ENCODE results near the gene SDC1. TPM values are rescaled to one million over a fixed set of nuclear protein-coding genes. Genes with fewer than 3 reads are reported as not detected.

Gene SDC1
- total RNA-seq, 1 donor from 2014 or later: 3.6 TPM

DNA sequence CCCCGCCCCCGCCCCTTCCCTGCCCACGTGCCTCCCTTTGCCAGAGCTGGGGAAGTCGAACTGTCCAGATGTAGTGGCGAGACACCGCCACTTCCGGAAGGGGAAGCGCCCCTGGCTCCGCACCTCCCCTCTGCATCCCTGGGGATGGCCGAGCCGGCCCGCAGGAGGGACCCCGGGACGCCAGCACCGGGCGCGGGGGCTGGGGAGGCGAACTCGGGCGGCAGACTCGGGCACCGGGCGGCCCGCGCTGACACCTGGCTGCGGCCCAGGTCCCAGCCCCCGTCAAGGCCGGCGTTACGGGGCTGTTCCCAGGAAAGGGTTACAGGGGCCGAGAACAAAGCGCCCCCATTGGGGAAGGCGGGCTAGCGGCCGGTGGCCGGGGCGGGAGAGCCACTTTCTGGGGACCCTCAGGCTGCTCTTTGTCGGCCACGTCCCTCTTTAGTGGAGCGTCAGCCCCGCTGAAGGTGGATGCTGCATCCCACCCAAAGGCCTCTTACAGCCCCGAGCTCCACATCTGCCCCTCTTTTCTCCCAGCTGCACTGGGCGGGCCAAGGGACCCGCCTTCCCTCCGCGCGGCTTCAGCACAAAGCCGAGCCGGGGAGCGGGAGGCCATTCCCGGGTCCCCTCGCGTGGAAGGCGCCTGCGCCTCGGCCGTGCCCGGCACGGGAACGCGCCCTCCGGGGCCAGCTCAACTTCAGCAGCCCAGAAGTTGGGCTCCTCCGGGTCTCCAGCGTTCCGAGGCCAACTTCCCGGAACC is 1.3 kb downstream of the SDC1 start:
- DNase-seq (ENCODE audit: low spot score): peak; percentile 38
- Mint-ChIP-seq H3K27me3 (ENCODE audit: unreplicated experiment) (peaks cover 17% of the 10 kb centered on the region), H3K9me3 (ENCODE audit: unreplicated experiment) (no peaks in the 10 kb centered on the region), H3K4me1 (ENCODE audit: unreplicated experiment) (peaks cover 2% of the 10 kb centered on the region), H3K4me3 (ENCODE audit: unreplicated experiment) (no peak overlapping the region), H3K27ac (ENCODE audit: unreplicated experiment) (no peak overlapping the region), H3K36me3 (ENCODE audit: low read depth, unreplicated experiment) (peaks cover 1% of the 10 kb centered on the region)
- TF ChIP-seq CTCF (IDR thresholded peaks at IDR 0.05; ENCODE audit: unreplicated experiment): no peak

DNA sequence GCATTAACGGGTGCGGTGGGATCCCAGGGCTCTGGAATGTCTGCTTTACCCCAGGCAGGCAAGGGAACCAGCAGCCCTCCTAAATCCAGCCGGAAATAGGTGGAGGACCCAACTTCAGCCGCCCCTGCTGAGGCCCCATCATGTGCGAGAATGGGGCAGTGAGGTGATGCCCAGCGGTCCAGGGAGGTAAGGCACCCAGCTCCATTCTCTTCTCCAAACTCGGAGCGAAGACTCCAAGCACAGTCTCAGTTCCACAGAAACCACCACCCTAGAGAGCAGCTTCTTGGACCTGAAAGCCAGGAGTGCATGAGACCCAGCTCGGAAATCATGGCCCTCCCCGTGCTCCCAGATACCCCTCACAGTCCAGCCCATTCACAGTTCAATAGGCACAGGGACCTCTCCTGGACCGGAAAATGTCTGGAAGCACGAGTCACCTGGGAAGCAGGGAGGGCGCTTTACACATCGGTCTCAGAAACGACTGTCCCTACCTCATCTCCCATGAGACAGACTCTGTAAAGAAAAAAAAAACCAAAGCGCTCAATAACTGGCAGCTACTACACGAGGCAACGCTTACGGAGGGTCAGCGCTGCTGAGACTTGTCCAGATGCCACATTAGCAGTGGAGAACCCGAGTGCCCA is 2.0 kb downstream of the SDC1 start:
- H3K27ac Mint-ChIP-seq (ENCODE audit: unreplicated experiment): no peak overlapping the region
- peak overlapping the region; percentile 73 for H3K4me3 Mint-ChIP-seq (ENCODE audit: unreplicated experiment)
- peaks cover 4% of the 10 kb centered on the region for H3K36me3 Mint-ChIP-seq (ENCODE audit: low read depth, unreplicated experiment)
- H3K27me3 Mint-ChIP-seq (ENCODE audit: unreplicated experiment): peaks cover 22% of the 10 kb centered on the region
- no peaks in the 10 kb centered on the region for H3K9me3 Mint-ChIP-seq (ENCODE audit: unreplicated experiment)
- TF ChIP-seq CTCF (IDR thresholded peaks at IDR 0.05; ENCODE audit: unreplicated experiment): no peak
- DNase-seq (ENCODE audit: low spot score): no peak
- H3K4me1 Mint-ChIP-seq (ENCODE audit: unreplicated experiment): peaks cover 4% of the 10 kb centered on the region

GRCh38 chr2:20222014-20222768 is 2.7 kb downstream of the SDC1 start:
- H3K36me3 Mint-ChIP-seq (ENCODE audit: low read depth, unreplicated experiment): peaks cover 4% of the 10 kb centered on the region
- H3K4me3 Mint-ChIP-seq (ENCODE audit: unreplicated experiment): no peak overlapping the region
- TF ChIP-seq CTCF (IDR thresholded peaks at IDR 0.05; ENCODE audit: unreplicated experiment): no peak
- no peaks in the 10 kb centered on the region for H3K9me3 Mint-ChIP-seq (ENCODE audit: unreplicated experiment)
- no peak for DNase-seq (ENCODE audit: low spot score)
- peaks cover 23% of the 10 kb centered on the region for H3K27me3 Mint-ChIP-seq (ENCODE audit: unreplicated experiment)
- H3K27ac Mint-ChIP-seq (ENCODE audit: unreplicated experiment): no peak overlapping the region
- H3K4me1 Mint-ChIP-seq (ENCODE audit: unreplicated experiment): peaks cover 4% of the 10 kb centered on the region

- H3K4me3 Mint-ChIP-seq (ENCODE audit: unreplicated experiment): no peak overlapping the region
- H3K36me3 Mint-ChIP-seq (ENCODE audit: low read depth, unreplicated experiment): peaks cover 4% of the 10 kb centered on the region
- H3K9me3 Mint-ChIP-seq (ENCODE audit: unreplicated experiment): no peaks in the 10 kb centered on the region
- peaks cover 22% of the 10 kb centered on the region for H3K27me3 Mint-ChIP-seq (ENCODE audit: unreplicated experiment)
- H3K27ac Mint-ChIP-seq (ENCODE audit: unreplicated experiment): no peak overlapping the region
- TF ChIP-seq CTCF (IDR thresholded peaks at IDR 0.05; ENCODE audit: unreplicated experiment): no peak
- DNase-seq (ENCODE audit: low spot score): no peak
- peaks cover 4% of the 10 kb centered on the region for H3K4me1 Mint-ChIP-seq (ENCODE audit: unreplicated experiment)
These were observed 3.4 kb downstream of the SDC1 start for GRCh38 chr2:20221555-20221973.

All from endothelial cell (in vitro differentiated cells).